HepG2 (cell line): ENCODE results near the gene NEGR1. TPM values are rescaled to one million over a fixed set of nuclear protein-coding genes. Genes with fewer than 3 reads are reported as not detected.

Source experiments
- ATAC-seq: fragments of 200-7000 bp; cut with Tn5 transposase; 3 replicates; pipeline ENCODE4 v1.9.1; 2020; ENCODE audit warnings: mild to moderate bottlenecking, moderate library complexity
- BruUV-seq: library from RNA; stranded (reverse); fragments of 400-500 nt; replicated peaks from 2 replicates; lab custom pipeline; 2021; lab: Mats Ljungman, UMichigan
- CTCF ChIA-PET: fragments of 300-600 bp; formaldehyde crosslinking; extraction: SDS; loops from one replicate; lab custom pipeline; 2021; ENCODE audit warnings: low total read pairs, inconsistent platforms, low intra/inter-chr PET ratio; lab: Yijun Ruan, JAX
- POLR2A ChIA-PET: fragments of 350-600 bp; sonication (Branson Sonifier 250); formaldehyde crosslinking; loops from one replicate; lab custom pipeline; 2020; ENCODE audit warnings: antibody characterized with exemption, inconsistent platforms; lab: Yijun Ruan, JAX
- DNase-seq: peaks from one replicate; pipeline ENCODE4 v3.0.0-alpha.2; 2015; ENCODE audit warnings: low spot score
- FAIRE-seq: peaks from 3 replicates; lab custom pipeline; 2011; peaks lifted over from hg19 to GRCh38; lab: Jason Lieb, UNC
- H2AFZ ChIP-seq: one replicate; pipeline ENCODE4 v1.6.1; 2011; ENCODE audit warnings: low read length, inconsistent platforms
- H3K27ac ChIP-seq: fragments of 300-600 bp; 3 replicates; pipeline ENCODE4 v1.8.0; 2011; ENCODE audit warnings: mixed run types, mild to moderate bottlenecking, mixed read lengths, low read length, inconsistent platforms; ENCODE audit not compliant: insufficient read depth; ENCODE audit errors: extremely low read length
- H3K27me3 ChIP-seq, 2 experiments: fragments of 200-600 bp in 1 of 2; 2 replicates in 1 of 2; 3 replicates in 1 of 2; pipeline versions ENCODE4 v1.6.0 to v1.8.0; 2011; ENCODE audit warnings: low read length in 2 of 2, mild to moderate bottlenecking in 2 of 2, moderate library complexity in 2 of 2, inconsistent platforms in 1 of 2; ENCODE audit not compliant: insufficient read depth in 2 of 2, control insufficient read depth in 1 of 2
- H3K36me3 ChIP-seq, 2 experiments: fragments of 200-600 bp in 1 of 2; replicated peaks in 1 of 2; 2 replicates in 1 of 2; 3 replicates in 1 of 2; pipeline versions ENCODE4 v1.5.1 to v1.8.0; 2011; ENCODE audit warnings: low read length in 2 of 2, inconsistent platforms in 1 of 2; ENCODE audit not compliant: insufficient read depth in 2 of 2, control insufficient read depth in 1 of 2
- H3K4me1 ChIP-seq: 2 replicates; pipeline ENCODE4 v1.5.1; 2012; ENCODE audit warnings: low read length, inconsistent platforms; ENCODE audit not compliant: insufficient read depth
- H3K4me2 ChIP-seq: 2 replicates; pipeline ENCODE4 v1.6.0; 2011; ENCODE audit warnings: low read depth, low read length, inconsistent platforms
- H3K4me3 ChIP-seq, 3 experiments: fragments of 200-600 bp in 1 of 3; sonication (generic), shearing (Covaris generic) in 1 of 3; replicated peaks in 1 of 3; 2 replicates each; pipeline ENCODE4 v1.5.1; 2011 to 2016; ENCODE audit warnings: low read length in 3 of 3, inconsistent platforms in 2 of 3, low read depth in 2 of 3, mild to moderate bottlenecking in 2 of 3, control low read depth in 1 of 3, mixed read lengths in 1 of 3; ENCODE audit not compliant: insufficient read depth in 1 of 3
- H3K79me2 ChIP-seq: one replicate; pipeline ENCODE4 v1.6.1; 2011; ENCODE audit warnings: low read length, inconsistent platforms; ENCODE audit not compliant: insufficient read depth
- H3K9ac ChIP-seq: 2 replicates; pipeline ENCODE4 v1.6.0; 2011; ENCODE audit warnings: mild to moderate bottlenecking, low read depth, low read length, inconsistent platforms; ENCODE audit not compliant: insufficient read depth
- H3K9me3 ChIP-seq: 2 replicates; pipeline ENCODE4 v1.5.1; 2012; ENCODE audit warnings: mild to moderate bottlenecking, low read length
- H4K20me1 ChIP-seq: 2 replicates; pipeline ENCODE4 v1.6.0; 2011; ENCODE audit warnings: inconsistent platforms, mild to moderate bottlenecking, low read length, moderate library complexity; ENCODE audit not compliant: insufficient read depth
- HMG20A ChIP-seq: IDR thresholded peaks from 2 replicates; pipeline ENCODE4 v1.6.1; 2016; ENCODE audit warnings: borderline replicate concordance
- MAFK ChIP-seq, 2 experiments: IDR thresholded peaks in 1 of 2; conservative IDR thresholded peaks in 1 of 2; 2 replicates each; pipeline ENCODE4 v1.6.1; 2011; ENCODE audit warnings: improper control_type of control experiment in 2 of 2, low read length in 2 of 2
- SIN3A ChIP-seq: IDR thresholded peaks from 2 replicates; pipeline ENCODE4 v1.6.1; 2011; ENCODE audit warnings: low read depth, mild to moderate bottlenecking, control low read depth, low read length, borderline replicate concordance
- SKI ChIP-seq: fragments of 450-650 bp; IDR thresholded peaks from one replicate; pipeline ENCODE4 v1.6.1; 2018; ENCODE audit warnings: mild to moderate bottlenecking; ENCODE audit not compliant: partially characterized antibody
- SMC3 ChIP-seq: IDR thresholded peaks from 2 replicates; pipeline ENCODE4 v1.6.1; 2011; ENCODE audit warnings: low read length, improper control_type of control experiment
- ZNF564 ChIP-seq: sonication (generic); formaldehyde crosslinking; IDR thresholded peaks from 2 replicates; pipeline ENCODE4 v1.8.1; 2023; ENCODE audit warnings: mild to moderate bottlenecking, missing genetic modification reagents
- WGBS: methylation state at CpG from one replicate; pipeline ENCODE4 v1.1.6; 2017; ENCODE audit warnings: low lambda C conversion rate; 5-methylcytosine and 5-hydroxymethylcytosine counted together
- in situ Hi-C: cut with HindIII; loops from 2 replicates; pipeline ENCODE4 v1.10.0; 2017; ENCODE audit warnings: low pct_unique_long_range_greater_than_20kb; ENCODE audit not compliant: extremely low pct_ligation_motif_present
- intact Hi-C: fragments of 100-400 bp; cut with micrococcal nuclease; formaldehyde crosslinking; loops from one replicate; pipeline ENCODE4 v1.10.0; 2022; ENCODE audit not compliant: unreplicated experiment
- polyA plus RNA-seq, 8 experiments: library from polyadenylated mRNA; depleted of rRNA in 3 of 8; stranded (reverse) in 7 of 8; unstranded in 1 of 8; fragments of >200 nt; fragmentation: Illumina TruSeq in 4 of 8; extraction: Trizol in 4 of 8; gene quantifications; 2 replicates each; pipeline versions ENCODE4 v1.2.1 to v1.2.3, GENCODE V29; 2011 to 2016; ENCODE audit warnings: low read depth in 4 of 8, missing spikeins in 1 of 8, mixed read lengths in 1 of 8; ENCODE audit not compliant: insufficient read depth in 1 of 8
- total RNA-seq, 5 experiments: library from RNA; depleted of rRNA; stranded (reverse); fragments of >200 nt; fragmentation: Illumina TruSeq; extraction: Trizol; gene quantifications; 2 replicates each; pipeline ENCODE4 v1.2.3, GENCODE V29; 2016; ENCODE audit warnings: low read depth in 1 of 5
- TF ChIP-seq, protein P1 (sequence below): sonication (generic); formaldehyde crosslinking; IDR thresholded peaks from 2 replicates; pipeline ENCODE4 v1.8.0; 2022; ENCODE audit warnings: mild to moderate bottlenecking, missing genetic modification reagents, moderate library complexity
- TF ChIP-seq, protein P2 (sequence below): sonication (generic); formaldehyde crosslinking; IDR thresholded peaks from 2 replicates; pipeline ENCODE4 v1.4.0; 2020; ENCODE audit warnings: missing genetic modification reagents

The NEGR1 gene
- total and polyA plus RNA-seq, 2 of the 13 experiments (the other 11 are each of a cell fraction or from before 2014, with no cell fraction given): not detected

DNA sequence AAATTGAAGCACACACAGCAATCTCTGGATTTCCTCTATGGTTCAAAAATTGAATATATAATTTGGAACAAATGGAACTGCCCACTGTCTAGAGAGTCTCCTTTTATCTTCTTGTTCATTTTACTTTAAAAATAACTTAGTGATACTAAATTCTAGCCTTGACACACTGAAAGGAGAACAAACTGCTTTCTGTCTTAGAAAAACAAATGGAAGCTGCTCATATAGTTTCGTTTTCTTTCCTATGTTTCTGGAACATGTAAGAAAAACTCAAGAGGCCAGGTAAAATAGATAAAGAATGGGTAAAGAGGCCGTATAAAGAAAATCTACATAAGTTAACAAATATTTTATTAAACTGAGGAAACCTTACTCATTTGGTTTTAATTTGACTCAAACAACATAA lies 332.7 kb downstream of the NEGR1 start:
- Histone ChIP-seq H3K79me2 (no peaks in the 10 kb centered on the region), H3K4me3 (no peak overlapping the region), H4K20me1 (no peaks in the 10 kb centered on the region), H3K36me3 (no peaks in the 10 kb centered on the region), H3K9me3 (no peaks in the 10 kb centered on the region), H3K9ac (no peak overlapping the region), H3K27me3 (no peaks in the 10 kb centered on the region), H3K4me1 (no peaks in the 10 kb centered on the region), H3K27ac (no peak overlapping the region), H3K4me2 (no peak overlapping the region), H2AFZ (no peak overlapping the region)
- intact Hi-C loops (no loop called here), in situ Hi-C loops (no loop called here)
- no TSS peak for BruUV-seq
- no peak for DNase-seq
- 25% methylated on average over 2 of the region's 2 CpGs for WGBS
- ATAC-seq: no peak
- no peak for TF ChIP-seq MAFK (conservative IDR thresholded peaks at IDR 0.05 in 1 of 2, IDR thresholded peaks at IDR 0.05 in 1 of 2; ENCODE audit: low read length in 2 of 2)
- TF ChIP-seq, protein P1, sequence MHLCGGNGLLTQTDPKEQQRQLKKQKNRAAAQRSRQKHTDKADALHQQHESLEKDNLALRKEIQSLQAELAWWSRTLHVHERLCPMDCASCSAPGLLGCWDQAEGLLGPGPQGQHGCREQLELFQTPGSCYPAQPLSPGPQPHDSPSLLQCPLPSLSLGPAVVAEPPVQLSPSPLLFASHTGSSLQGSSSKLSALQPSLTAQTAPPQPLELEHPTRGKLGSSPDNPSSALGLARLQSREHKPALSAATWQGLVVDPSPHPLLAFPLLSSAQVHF (CRISPR knock-in tag): no peak
- TF ChIP-seq, protein P2, sequence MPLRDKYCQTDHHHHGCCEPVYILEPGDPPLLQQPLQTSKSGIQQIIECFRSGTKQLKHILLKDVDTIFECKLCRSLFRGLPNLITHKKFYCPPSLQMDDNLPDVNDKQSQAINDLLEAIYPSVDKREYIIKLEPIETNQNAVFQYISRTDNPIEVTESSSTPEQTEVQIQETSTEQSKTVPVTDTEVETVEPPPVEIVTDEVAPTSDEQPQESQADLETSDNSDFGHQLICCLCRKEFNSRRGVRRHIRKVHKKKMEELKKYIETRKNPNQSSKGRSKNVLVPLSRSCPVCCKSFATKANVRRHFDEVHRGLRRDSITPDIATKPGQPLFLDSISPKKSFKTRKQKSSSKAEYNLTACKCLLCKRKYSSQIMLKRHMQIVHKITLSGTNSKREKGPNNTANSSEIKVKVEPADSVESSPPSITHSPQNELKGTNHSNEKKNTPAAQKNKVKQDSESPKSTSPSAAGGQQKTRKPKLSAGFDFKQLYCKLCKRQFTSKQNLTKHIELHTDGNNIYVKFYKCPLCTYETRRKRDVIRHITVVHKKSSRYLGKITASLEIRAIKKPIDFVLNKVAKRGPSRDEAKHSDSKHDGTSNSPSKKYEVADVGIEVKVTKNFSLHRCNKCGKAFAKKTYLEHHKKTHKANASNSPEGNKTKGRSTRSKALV (CRISPR knock-in tag): no peak
- TF ChIP-seq HMG20A (CRISPR knock-in tag): no peak
- TF ChIP-seq ZNF564 (CRISPR knock-in tag): no peak
- no peak for TF ChIP-seq SMC3
- TF ChIP-seq SKI: no peak
- TF ChIP-seq SIN3A: no peak
- ChIA-PET CTCF (no interaction called here), POLR2A (no interaction called here)
- no peak for FAIRE-seq
